GM21526 (cell line): ENCODE results near the gene FOXP1.

ENCODE experiments used
- ATAC-seq: cut with Tn5 transposase; IDR thresholded peaks from one replicate; pipeline ENCODE4 v1.9.1; 2021; ENCODE audit warnings: moderate library complexity; ENCODE audit not compliant: unreplicated experiment, low FRiP score

The FOXP1 gene

DNA sequence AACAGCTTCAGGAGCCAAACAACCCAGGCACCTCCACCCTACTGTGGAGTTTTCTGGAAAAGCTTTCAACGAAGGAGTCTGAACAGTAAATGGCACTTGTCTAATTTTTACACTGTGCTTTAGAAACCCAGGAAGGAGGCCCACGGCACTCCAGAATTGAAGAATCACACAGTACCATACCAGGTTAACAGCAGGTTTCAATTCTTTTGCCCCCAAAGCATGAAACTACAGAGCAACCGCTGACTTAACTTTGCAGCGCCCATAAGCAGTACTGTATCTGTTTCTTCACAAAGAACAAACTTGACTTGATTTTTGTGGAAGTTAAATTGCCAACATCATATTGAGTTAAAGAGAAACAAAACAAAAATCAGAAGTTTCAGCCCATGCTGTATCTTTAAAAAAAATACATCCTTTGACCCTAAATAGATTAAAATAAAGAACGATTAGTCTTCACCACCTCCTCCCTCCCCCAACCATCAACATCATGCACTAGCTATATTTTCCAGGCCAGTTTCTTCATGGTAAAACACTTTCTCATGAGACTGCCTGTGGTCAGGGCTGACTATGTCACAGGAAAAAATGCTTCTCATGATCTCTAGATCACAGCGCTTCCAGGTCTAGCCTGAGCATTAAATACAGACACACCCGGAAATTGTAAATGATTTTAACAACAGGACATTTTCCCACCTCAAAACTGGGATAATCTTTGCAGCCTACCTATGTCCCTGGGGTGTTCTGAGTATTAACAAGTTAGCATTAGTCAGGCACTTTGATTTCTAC, 456.3 kb downstream of the FOXP1 start:
- ATAC-seq: no peak

DNA sequence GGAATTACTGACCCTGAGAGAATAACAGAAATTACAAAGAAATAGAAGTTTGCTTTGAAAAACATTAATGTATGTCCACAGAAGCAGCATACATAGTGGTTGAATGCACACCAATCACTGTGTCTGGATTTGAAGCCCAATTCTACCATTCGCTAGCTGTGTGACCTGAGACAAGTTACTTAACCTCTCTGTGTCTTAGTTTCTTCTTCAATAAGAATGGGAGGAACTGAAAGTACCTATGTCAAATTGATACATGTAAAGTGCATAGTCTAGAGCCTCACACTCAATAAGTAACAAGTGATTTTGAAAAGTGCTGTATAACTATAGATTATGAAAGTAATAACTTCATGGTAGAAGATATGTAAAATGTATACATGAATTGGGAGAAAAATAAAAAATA, 457.8 kb downstream of the FOXP1 start:
- ATAC-seq: no peak

DNA sequence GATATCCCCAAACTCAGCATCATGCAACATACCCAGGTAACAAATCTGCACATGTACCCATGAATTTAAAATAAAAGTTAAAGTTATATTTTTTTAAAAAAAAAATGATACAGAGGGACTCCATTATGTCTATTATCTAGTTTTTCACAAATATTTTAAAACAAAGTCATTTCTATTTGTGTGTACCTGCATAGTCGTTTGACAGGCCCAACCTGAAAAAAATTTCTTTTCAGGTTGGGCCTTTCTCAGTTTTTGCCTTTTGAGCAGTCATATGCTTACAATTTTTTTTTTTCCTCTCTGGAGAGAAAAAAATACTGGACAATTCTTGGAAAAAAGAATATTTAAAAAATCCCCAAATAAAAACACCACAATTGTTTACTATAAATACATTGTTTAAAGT, 459.5 kb downstream of the FOXP1 start:
- ATAC-seq: no peak

DNA sequence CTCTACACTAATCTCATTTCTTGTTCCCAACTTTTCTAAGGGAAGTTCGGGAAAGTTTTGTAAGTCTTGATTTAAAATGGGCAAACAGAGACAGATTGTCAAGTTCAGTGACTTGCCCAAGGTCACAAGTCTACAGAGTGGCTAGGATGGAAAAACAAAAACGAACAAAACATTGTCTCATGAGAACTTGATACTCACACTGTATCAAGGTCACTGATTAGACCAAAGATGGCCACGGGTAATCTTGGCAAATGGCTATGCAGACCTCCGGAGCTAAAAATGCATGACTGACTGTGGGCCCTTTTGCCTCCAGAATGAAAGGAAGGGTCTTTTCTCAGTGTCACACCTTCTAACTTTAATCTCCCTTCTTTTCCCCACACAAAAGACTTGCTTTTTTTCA, 460.9 kb downstream of the FOXP1 start:
- ATAC-seq: no peak

DNA sequence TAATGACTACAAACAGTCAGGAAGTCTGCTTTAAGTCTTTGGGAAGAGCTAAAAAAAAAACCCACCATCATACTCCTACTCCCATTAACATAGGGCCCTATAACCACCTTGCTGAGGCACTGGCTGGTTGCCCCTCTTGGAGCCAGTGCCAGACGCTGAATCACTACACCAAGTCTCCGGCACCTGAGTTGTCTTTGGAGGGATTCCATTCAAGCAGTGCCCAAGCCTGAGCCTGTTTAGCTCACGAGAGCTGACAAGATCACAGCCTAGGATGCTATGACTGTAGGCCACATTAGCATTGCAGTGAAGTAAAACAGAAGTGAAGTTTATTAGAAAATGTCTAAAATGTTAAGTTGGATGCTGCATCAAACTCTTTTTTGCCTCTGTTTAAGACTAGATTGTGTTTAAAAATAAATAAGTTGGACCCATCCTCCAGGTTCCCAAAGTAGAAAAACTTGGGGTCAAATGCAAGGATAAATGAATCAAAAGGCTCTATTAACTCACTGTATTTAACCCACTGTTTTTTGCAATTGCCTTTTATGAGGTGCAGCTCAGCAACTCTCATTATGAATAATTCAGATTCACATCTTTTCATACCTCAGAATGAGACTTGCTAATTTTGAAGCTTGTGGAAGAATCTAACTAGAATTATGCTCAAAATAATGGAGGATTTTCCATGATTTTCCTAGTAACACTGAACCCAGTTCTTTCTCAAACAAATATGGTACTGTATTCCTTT, 461.9 kb downstream of the FOXP1 start:
- no peak for ATAC-seq

DNA sequence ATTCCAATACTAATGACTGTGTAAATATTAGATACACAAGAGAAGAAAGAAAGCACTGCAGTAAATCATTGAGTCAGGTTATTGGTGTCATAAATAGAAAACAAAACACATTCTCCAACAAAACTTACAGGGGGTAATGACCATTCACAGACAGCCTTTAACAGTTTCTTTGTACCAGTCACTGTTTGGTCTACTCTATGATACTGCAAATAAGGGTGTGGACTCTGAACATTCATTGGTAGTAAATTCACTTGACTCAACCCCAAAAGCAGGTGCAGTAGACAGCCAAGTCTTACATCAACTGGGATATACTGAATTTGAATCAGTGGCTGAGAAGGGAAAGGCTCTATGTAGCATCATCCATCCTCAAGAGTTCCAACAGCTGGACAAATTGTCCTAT, 463.5 kb downstream of the FOXP1 start:
- no peak for ATAC-seq

DNA sequence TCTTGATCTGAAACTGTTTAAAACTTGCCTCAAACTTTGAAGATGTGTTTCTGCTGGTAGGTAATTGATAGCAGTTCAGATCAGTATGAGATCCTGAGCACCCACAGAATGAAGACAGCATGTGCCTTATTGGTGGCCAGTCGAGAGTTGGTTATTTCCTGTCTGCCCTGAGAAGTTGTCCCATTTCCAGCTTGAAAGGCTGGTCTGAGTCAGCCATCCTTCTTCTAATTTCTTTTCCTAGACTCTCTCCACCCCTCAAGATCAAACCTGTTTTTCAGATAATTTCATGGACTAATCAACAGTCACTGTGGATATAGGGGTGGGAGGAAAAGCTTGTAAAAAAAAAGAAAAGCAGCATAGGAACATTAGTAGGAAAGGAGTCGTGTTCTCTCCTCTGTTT, 464.4 kb downstream of the FOXP1 start:
- ATAC-seq: no peak

DNA sequence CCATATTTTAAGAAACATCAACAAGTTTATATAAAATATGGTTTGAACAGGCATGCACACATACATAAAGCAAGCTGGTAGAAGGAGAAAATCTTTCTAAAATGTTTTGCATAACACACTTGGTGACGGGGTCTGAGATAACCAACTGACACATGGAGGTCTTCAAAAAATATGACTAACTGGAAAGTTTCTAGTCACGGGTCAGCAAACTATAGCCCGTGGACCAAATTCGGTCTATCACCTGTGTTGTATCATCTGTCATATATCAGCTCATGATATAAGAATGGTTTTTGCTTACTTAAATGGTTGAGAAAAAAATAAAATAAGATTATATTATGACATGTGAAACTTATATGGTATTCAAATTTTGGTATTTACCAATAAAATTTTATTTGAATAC, 465.1 kb downstream of the FOXP1 start:
- no peak for ATAC-seq

DNA sequence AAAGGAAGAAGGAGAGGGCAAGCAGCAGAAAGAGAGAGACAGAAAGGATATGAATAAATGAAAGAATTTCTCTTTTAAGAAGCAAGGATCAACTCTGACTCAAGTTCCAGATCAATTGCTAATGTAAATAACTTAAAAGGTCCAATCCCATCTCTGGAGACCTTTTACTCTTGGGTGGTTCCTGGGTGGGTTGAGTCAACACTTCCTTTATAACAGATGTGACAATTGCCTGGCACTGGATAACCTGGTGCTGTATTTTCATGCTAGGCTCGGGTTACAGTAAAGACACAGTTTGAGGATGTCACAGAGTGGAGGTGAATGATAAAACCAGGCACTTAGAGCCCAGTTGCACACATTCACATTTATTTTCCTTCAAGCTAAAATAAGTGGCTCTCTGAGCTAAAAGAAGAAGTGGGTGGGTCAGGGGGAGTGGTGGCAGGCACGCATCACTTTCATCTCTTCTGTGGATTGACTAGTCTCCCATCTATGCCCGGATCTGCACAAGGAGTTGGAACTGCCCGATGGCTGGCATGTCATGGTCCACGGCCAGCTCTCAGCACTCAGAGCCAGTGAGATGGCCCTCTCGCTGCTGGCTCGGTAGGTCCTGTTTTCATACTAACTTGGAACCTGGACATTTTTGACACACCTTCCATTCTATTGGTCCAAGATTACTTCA, 465.8 kb downstream of the FOXP1 start:
- no peak for ATAC-seq

DNA sequence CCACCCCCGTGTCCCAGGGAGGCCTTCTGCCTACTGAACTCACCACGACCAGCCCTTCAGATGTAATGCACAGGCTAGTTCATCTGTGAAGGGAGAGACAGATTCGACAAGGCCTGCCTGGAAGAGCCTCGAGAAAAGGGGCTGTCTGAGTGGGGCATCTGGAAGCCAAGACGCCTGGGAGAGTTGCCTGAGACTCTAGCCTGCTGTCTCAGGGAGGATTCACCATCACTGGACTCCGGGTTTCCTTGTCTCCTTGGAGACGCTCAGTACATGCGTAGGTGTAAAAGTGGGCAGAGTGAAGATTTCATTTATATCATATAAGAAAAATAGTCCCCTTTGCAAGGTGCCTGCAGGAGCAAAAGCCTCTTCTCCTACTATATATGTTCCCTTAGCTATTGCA, 468.9 kb downstream of the FOXP1 start:
- ATAC-seq: no peak

DNA sequence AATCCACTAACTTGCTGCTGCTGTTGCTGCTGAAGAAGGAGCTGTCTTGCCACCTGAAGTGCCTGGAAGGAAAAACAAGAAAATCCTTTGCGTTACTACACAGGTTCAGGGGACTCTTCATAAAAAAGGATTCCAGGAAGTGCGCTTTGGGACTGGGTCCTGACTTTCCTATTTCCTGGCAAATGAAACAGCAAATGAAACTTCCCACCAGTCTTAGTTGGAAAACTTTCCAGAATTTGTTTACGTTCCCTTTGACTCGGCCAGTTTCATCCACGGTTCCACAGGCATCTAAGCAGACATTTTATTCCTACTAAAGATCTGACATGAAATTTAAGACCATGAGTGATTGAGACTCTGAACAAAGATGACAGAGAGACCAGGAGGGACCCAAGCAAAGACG, 471.0 kb downstream of the FOXP1 start:
- no peak for ATAC-seq

DNA sequence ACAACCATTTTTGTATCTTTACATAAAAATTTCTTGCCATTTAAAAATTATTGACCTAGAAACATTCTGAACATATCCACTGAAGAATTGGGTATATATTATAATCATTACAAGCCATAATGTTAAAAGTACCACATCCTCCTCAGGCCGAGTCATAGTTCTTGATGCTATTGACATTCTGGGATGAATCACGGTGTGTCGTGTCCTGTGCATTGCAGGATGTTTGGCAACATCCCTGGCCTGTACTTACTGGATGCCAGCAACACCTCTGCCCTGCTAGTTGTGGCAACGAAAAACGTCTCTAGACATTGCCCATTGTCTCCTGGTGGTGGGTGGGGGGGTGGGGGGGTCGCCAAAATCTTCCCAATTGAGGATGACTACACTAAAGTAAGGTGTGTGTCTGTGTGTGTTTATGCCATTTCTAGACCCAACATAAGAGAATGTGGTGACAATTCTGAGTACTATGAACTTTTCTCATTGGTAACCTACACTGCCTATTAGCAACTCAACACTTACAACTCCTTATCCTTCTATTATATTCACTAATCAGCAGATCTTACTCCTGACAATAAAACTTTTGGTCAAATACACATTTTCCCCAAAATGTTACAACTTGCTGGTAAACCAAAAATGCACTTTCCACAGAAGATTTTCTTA, 471.6 kb downstream of the FOXP1 start:
- ATAC-seq: no peak

DNA sequence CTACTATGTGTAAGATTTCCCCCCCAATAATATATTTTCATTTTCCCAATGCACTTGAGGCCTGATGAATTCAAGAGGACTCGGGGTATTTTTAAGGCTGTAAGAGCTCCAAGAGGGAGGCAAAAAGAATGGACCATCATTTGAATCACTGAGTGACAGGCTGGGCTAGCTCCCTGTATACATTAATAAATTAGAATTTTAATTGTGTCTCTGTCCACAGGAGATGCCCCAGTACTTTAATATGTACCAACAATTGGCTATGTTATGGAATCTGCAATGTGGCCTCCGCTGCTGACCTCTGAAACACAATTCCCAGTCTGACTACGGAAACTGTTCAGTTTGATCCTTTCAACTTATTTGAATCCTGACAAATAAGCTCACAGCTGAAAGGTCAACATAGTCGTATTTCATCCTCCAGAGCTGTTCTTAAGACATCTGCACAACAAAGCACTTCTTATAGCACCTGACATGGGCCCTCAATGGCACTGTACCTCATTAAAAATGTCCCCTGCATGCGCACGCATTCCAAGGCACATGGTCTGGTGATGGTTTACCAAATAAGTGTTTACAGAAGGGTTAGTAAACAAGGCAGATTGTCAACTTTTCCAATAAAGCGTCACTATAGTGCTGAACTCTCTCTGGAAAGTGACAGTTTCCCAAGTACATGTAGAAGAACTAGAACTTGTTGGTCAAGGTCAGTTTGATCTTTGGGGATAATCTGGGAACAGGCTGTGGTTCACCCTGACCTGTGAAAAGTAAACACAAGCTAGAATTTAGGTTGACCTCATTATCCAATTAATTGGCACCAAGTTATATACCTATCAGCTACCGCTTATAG, 472.9 kb downstream of the FOXP1 start:
- no peak for ATAC-seq

DNA sequence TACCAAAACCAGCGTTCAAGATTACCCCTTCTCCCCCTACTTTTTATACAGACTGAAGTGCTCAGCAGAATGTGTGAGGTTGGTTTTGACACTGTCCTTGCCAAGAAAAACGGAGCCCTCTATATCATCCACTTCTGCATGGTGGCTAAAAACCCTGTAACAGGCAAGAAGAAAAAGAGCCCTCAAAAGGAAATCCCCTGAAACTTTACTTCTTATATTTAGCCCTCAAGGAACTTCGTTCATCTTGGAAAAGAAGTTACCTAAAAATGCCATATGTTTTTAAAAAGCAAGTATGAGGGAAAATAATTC, 473.6 kb downstream of the FOXP1 start:
- ATAC-seq: no peak

DNA sequence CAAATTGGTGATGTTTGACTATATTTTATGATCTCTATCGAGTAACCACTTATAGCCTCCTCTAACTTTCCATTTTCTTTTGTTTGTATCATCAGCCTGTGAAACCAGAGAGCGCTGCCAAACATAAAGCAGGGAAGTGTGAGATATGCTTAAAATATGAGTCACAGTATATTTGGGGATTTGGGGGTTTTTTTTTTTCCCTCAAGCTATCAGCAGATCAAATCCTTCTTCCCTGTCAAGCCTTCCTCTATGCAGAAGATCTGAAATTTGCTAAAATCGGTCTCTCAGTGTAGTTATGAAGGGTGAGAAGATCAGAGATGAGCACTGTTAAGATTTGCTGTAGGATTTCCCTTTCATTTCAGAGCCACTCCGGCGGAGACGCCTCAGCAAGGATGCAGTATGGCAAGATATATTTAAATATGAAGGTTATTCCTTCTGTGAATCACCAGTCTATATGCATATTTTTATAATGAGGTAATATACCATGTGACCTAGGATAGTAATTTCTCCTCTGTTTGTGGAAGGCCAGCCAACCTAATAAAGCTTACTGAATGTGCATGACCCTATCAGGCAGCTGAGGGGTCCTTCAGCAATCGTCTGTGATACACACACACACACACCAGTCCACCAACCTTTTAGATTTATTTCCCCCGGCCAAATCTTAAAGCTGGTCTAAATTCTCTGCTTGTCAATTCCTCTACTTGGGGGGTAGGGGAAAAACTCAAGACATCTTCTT, 474.1 kb downstream of the FOXP1 start:
- no peak for ATAC-seq

DNA sequence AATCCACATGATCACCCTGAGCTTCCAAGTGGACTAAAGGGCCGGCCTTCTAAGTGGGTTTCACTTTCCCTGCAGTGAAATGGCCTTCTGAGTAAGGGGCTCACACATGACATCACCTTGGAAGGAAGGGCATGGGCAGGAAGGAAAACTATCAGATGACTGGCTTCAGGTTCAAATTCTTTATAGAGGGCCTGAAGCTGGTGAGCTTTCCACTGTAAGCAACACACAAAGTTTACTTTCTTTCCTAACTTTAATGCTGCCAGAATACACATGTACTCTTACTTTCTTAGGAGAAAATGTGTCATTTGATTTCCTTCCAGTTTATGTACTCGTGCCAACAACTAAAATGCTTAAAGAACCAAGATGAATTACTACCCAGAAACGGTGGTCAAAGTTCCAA, 475.6 kb downstream of the FOXP1 start:
- ATAC-seq: no peak

DNA sequence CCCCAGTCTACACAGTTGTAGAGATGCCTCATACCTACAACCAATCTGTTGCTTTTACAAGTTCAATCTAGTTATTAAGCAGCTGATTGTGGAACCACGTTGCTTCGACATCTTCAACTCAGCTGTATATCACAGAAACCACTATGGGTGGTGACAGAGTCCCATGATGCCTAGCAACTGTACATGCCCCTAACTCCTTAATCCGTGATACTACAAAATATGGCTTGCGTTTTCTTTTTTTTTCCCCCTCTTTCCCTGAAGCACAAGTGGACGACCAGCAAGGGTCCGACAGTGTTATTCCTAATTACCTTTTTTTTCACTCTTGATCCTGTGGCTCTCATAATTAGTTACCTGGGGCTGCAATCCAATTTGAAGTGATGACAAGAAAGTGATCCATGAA, 478.6 kb downstream of the FOXP1 start:
- no peak for ATAC-seq

DNA sequence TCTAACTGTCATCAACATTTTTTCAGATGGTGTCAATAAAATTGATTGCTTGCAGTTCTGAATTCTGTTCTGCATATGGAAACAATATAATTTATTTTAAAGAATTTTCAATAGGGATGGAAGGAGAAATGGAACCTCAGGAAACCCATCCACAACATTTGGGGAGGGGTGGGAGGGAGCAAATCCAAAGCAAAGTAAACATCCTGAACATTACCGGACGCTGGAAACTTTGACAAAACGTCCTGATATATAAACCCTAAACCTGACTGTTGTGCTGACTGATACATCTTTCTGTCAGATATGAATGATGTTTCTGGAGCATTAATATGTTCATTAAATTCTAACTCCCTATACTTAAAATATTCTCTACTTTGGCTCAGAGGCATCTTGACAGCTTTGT, 479.0 kb downstream of the FOXP1 start:
- ATAC-seq: no peak

DNA sequence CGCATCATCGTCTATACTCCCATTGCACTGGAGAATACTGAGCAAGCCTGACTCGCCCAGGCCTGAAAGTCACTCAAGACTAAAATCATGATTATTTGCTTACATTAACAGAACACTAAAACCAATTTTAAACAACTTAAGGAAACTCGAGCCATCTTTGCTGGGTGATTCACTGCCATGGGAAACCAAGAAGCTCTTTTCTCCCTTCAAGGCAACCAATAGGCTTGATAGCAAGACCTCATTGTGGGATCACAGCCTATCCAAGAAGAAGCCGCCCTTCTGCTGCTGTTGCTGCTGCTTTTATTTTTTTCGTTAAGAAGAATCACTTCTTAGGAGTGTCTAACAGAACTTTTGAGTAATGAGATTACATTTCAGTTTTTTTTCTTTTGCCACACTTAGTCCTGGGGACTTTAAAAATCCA, 479.4 kb downstream of the FOXP1 start:
- ATAC-seq: no peak

DNA sequence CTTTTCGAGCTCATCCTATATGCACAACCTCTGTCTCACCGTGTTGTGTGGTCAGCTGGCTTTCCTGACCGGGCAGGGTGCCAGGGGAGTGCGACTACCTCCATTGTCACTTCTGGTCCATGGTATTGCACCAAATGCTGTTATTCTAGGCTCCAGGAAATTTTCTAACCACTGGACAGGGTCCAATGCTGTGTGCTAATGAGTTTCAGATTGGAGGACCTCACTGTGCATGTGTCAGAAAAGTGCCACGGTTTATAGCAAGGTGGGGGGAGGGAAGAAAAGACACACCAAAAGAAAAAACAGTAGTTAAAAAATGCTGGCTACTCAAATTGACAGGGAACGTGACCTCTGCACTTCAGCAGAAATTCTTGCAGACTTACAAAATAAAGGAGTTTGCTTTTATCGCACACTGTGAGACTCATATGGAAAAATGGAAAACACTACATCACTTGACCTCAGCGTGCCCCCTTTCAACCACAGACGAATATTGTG, 480.1 kb downstream of the FOXP1 start:
- ATAC-seq: no peak
